Suprapubic skin (tissue), 4 donors: ENCODE results near the gene GDPD1. TPM values are rescaled to one million over a fixed set of nuclear protein-coding genes. Genes with fewer than 3 reads are reported as not detected.

Source experiments
- DNase-seq, 2 donors: peaks; one replicate each; pipeline ENCODE4 v3.0.0-alpha.2; 2019; ENCODE audit warnings: low spot score in 2 of 2
- H3K27ac ChIP-seq: fragments of 200-600 bp; sonication (generic); one replicate; pipeline ENCODE4 v1.5.1; 2019
- H3K27me3 ChIP-seq: fragments of 200-600 bp; sonication (generic); one replicate; pipeline ENCODE4 v1.5.1; 2019
- H3K36me3 ChIP-seq: fragments of 200-600 bp; sonication (generic); one replicate; pipeline ENCODE4 v1.5.1; 2019
- H3K4me1 ChIP-seq: fragments of 200-600 bp; sonication (generic); one replicate; pipeline ENCODE4 v1.5.1; 2019
- H3K4me3 ChIP-seq: fragments of 200-600 bp; sonication (generic); one replicate; pipeline ENCODE4 v1.5.1; 2019; ENCODE audit warnings: mild to moderate bottlenecking
- H3K9me3 ChIP-seq: fragments of 200-600 bp; sonication (generic); one replicate; pipeline ENCODE4 v1.5.1; 2019
- EP300 ChIP-seq: sonication (generic); formaldehyde crosslinking; IDR thresholded peaks from one replicate; pipeline ENCODE4 v1.6.1; 2017; ENCODE audit warnings: antibody characterized with exemption
- POLR2A ChIP-seq, 2 donors: fragments of 450-650 bp; IDR thresholded peaks; one replicate each; pipeline ENCODE4 v1.6.1; 2017; ENCODE audit warnings: antibody characterized with exemption in 2 of 2, mild to moderate bottlenecking in 2 of 2, moderate library complexity in 2 of 2
- POLR2AphosphoS5 ChIP-seq, 3 donors: sonication (generic); formaldehyde crosslinking; IDR thresholded peaks; one replicate each; pipeline ENCODE4 v1.6.1; 2017; ENCODE audit warnings: antibody characterized with exemption in 3 of 3
- WGBS: methylation state at CpG from one replicate; pipeline ENCODE4 v1.1.5; 2018; 5-methylcytosine and 5-hydroxymethylcytosine counted together
- total RNA-seq, 4 donors: library from RNA; depleted of rRNA; stranded (reverse); fragments of >200 nt; gene quantifications; one replicate each; pipeline ENCODE4 v1.1.0, GENCODE V29; 2016
- TF ChIP-seq, protein P1 (sequence below), 2 donors: fragments of 200-600 bp in 1 of 2; fragments of 450-650 bp in 1 of 2; sonication (generic) in 1 of 2; IDR thresholded peaks; one replicate each; pipeline ENCODE4 v1.5.1; 2016 to 2019; ENCODE audit warnings: antibody characterized with exemption in 2 of 2, mild to moderate bottlenecking in 1 of 2, moderate library complexity in 1 of 2

The GDPD1 gene
- total RNA-seq, 4 donors from 2014 or later, result 1.8 to 8.5 (median 4.7) TPM

- WGBS, result 100% methylated on average over 9 of the region's 9 CpGs
- TF ChIP-seq POLR2A (IDR thresholded peaks at IDR 0.05) (no peak), POLR2AphosphoS5 (IDR thresholded peaks at IDR 0.05) (no peak), EP300 (no peak)
- TF ChIP-seq, protein P1, sequence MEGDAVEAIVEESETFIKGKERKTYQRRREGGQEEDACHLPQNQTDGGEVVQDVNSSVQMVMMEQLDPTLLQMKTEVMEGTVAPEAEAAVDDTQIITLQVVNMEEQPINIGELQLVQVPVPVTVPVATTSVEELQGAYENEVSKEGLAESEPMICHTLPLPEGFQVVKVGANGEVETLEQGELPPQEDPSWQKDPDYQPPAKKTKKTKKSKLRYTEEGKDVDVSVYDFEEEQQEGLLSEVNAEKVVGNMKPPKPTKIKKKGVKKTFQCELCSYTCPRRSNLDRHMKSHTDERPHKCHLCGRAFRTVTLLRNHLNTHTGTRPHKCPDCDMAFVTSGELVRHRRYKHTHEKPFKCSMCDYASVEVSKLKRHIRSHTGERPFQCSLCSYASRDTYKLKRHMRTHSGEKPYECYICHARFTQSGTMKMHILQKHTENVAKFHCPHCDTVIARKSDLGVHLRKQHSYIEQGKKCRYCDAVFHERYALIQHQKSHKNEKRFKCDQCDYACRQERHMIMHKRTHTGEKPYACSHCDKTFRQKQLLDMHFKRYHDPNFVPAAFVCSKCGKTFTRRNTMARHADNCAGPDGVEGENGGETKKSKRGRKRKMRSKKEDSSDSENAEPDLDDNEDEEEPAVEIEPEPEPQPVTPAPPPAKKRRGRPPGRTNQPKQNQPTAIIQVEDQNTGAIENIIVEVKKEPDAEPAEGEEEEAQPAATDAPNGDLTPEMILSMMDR (IDR thresholded peaks at IDR 0.05), result no peak
- H3K27me3 ChIP-seq, result no peaks in the 10 kb centered on the region
- H3K4me3 ChIP-seq, result no peak overlapping the region
- H3K4me1 ChIP-seq, result no peaks in the 10 kb centered on the region
- no peaks in the 10 kb centered on the region for H3K36me3 ChIP-seq
- H3K27ac ChIP-seq, result no peak overlapping the region
- no peaks in the 10 kb centered on the region for H3K9me3 ChIP-seq
- DNase-seq, result no peak
Measured at GRCh38 chr17:59180626-59181025, 39.7 kb upstream of the GDPD1 start.

GRCh38 chr17:59181481-59181880 lies 38.8 kb upstream of the GDPD1 start:
- 98% methylated on average over 9 of the region's 9 CpGs for WGBS
- Histone ChIP-seq H3K4me3 (no peak overlapping the region), H3K27ac (no peak overlapping the region), H3K36me3 (no peaks in the 10 kb centered on the region), H3K4me1 (no peaks in the 10 kb centered on the region), H3K9me3 (no peaks in the 10 kb centered on the region), H3K27me3 (no peaks in the 10 kb centered on the region)
- no peak for DNase-seq
- no peak for TF ChIP-seq EP300
- TF ChIP-seq POLR2A (IDR thresholded peaks at IDR 0.05), result no peak
- TF ChIP-seq, protein P1 (IDR thresholded peaks at IDR 0.05), result no peak
- no peak for TF ChIP-seq POLR2AphosphoS5 (IDR thresholded peaks at IDR 0.05)

- Histone ChIP-seq H3K27ac (no peak overlapping the region), H3K4me3 (no peak overlapping the region), H3K36me3 (no peaks in the 10 kb centered on the region), H3K4me1 (no peaks in the 10 kb centered on the region), H3K9me3 (no peaks in the 10 kb centered on the region), H3K27me3 (no peaks in the 10 kb centered on the region)
- DNase-seq, result no peak
- TF ChIP-seq POLR2A (IDR thresholded peaks at IDR 0.05) (no peak), POLR2AphosphoS5 (IDR thresholded peaks at IDR 0.05) (no peak), EP300 (no peak)
- TF ChIP-seq, protein P1 (IDR thresholded peaks at IDR 0.05), result no peak
Measured at GRCh38 chr17:59185997-59186396, 34.3 kb upstream of the GDPD1 start.

- 100% methylated on average over 3 of the region's 3 CpGs for WGBS
- no peaks in the 10 kb centered on the region for H3K36me3 ChIP-seq
- no peak for TF ChIP-seq POLR2A (IDR thresholded peaks at IDR 0.05)
- TF ChIP-seq, protein P1 (IDR thresholded peaks at IDR 0.05), result no peak
- no peak for TF ChIP-seq EP300
- TF ChIP-seq POLR2AphosphoS5 (IDR thresholded peaks at IDR 0.05), result no peak
Measured at GRCh38 chr17:59186850-59187249, 33.5 kb upstream of the GDPD1 start.

DNA sequence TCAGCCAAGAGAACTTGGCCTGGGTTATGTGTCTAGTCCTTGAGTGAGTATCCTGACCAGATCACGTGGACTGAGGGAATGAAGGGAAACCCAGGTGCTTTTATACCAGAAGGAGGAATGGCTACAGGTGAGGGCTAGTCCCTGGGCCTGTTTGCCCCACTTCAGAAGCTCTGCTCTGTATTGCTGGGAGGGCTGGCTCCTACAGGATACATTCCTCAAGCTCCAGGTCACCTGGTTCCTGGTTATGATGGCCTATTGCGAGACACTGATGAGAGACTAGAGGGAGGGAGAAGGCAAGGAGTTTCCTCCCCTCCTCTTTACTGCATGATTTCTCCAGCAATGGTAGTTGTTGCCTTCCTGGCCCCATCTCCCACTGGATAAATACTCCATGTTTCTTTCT lies 29.5 kb upstream of the GDPD1 start:
- Histone ChIP-seq H3K4me3 (no peak overlapping the region), H3K9me3 (no peaks in the 10 kb centered on the region), H3K27me3 (no peaks in the 10 kb centered on the region), H3K4me1 (no peaks in the 10 kb centered on the region), H3K27ac (no peak overlapping the region), H3K36me3 (no peaks in the 10 kb centered on the region)
- DNase-seq, result no peak
- TF ChIP-seq EP300 (no peak), POLR2AphosphoS5 (IDR thresholded peaks at IDR 0.05) (no peak), POLR2A (IDR thresholded peaks at IDR 0.05) (no peak)
- TF ChIP-seq, protein P1 (IDR thresholded peaks at IDR 0.05), result no peak
- WGBS, result 95% methylated on average over 2 of the region's 2 CpGs

More at GRCh38 chr17:59186850-59187249, 33.5 kb upstream of the GDPD1 start:
- H3K27ac ChIP-seq, result no peak overlapping the region
- no peaks in the 10 kb centered on the region for H3K4me1 ChIP-seq
- H3K27me3 ChIP-seq, result no peaks in the 10 kb centered on the region
- no peak for DNase-seq
- H3K9me3 ChIP-seq, result no peaks in the 10 kb centered on the region
- H3K4me3 ChIP-seq, result no peak overlapping the region
